KOPT-K1 (cell line): Measurements from ENCODE around the gene RIC8B.

ENCODE experiments used
- H3K27ac ChIP-seq: fragments of 200-600 bp; sonication (generic); 2 replicates; pipeline ENCODE4 v1.5.1; 2016; ENCODE audit warnings: antibody characterized with exemption, mild to moderate bottlenecking, low read depth, low read length; ENCODE audit not compliant: poor library complexity, severe bottlenecking
- H3K36me3 ChIP-seq: fragments of 200-600 bp; sonication (generic); 2 replicates; pipeline ENCODE4 v1.5.1; 2017; ENCODE audit warnings: antibody characterized with exemption, mild to moderate bottlenecking, low read length, moderate library complexity; ENCODE audit not compliant: insufficient read depth
- H3K9me3 ChIP-seq: fragments of 200-600 bp; sonication (generic); 2 replicates; pipeline ENCODE4 v1.5.1; 2017; ENCODE audit warnings: antibody characterized with exemption, low read length, mild to moderate bottlenecking; ENCODE audit not compliant: insufficient read depth, poor library complexity, severe bottlenecking

Gene RIC8B

DNA sequence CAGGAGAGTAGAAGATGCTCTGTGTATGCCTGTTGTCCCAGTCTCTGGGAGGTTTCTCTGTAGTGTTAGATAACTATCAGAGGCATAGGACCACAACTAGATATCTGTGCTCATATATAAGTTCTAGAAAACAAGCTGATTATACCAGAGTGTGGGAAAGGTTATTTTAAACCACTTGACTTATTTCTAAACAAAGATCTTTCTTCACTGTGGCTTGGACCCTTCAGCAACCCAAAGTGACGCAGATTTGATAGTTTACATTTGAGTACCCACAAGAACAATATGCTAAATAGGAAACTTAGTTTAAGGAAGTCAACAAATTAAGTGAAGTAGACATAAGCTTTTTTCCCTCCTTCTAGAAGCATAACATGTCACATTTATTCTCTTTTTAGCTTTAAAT, 41.3 kb downstream of the RIC8B start:
- Histone ChIP-seq H3K9me3 (no peaks in the 10 kb centered on the region), H3K27ac (no peak overlapping the region), H3K36me3 (peaks cover 55% of the 10 kb centered on the region)

GRCh38 chr12:106816231-106816630, 41.7 kb downstream of the RIC8B start:
- H3K36me3 ChIP-seq, result peaks cover 57% of the 10 kb centered on the region
- no peak overlapping the region for H3K27ac ChIP-seq
- H3K9me3 ChIP-seq, result no peaks in the 10 kb centered on the region

DNA sequence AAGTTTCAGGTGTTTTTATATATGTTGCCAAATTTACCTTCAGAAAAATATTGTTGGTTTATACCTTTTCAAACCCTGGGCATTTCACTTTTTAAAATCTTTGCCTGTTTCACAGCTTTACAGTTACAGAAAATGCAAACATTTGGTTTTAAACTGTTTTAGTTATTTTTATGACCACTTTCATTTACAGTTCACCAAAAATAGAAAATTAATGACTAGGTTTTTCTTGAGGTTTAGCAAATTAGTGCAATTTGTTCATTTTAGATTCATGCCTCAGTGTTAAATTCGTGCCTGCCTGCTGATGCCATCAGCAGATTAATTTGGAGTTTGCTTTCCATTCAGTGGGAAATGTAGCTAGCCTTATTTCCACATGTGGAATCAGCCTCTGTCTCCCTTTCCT, 45.5 kb downstream of the RIC8B start:
- H3K27ac ChIP-seq, result no peak overlapping the region
- H3K36me3 ChIP-seq, result peaks cover 59% of the 10 kb centered on the region
- no peaks in the 10 kb centered on the region for H3K9me3 ChIP-seq

GRCh38 chr12:106831699-106832098, 57.2 kb downstream of the RIC8B start:
- Histone ChIP-seq H3K9me3 (no peaks in the 10 kb centered on the region), H3K27ac (no peak overlapping the region), H3K36me3 (peaks cover 57% of the 10 kb centered on the region)

GRCh38 chr12:106837782-106838181, 63.3 kb downstream of the RIC8B start:
- Histone ChIP-seq H3K36me3 (peaks cover 27% of the 10 kb centered on the region), H3K9me3 (no peaks in the 10 kb centered on the region), H3K27ac (no peak overlapping the region)

DNA sequence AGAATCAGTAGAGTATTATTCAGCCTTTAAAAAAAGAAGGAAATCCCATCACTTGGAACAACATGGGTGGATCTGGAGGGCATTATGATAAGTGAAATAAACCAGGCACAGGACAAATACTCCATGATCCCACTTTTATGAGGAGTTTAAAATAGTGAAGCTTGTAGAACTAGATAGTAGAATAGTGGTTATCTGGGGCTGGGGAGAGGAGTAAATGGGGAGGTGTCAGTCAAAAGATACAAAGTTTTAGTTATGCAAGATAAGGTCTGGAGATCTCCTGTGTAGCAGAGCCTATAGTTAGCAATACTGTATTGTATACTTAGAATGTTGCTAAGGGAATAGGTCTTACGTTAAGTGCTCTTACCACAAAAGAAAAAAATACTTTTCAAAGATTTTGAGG, 64.9 kb downstream of the RIC8B start:
- Histone ChIP-seq H3K9me3 (no peaks in the 10 kb centered on the region), H3K27ac (no peak overlapping the region), H3K36me3 (peaks cover 34% of the 10 kb centered on the region)

DNA sequence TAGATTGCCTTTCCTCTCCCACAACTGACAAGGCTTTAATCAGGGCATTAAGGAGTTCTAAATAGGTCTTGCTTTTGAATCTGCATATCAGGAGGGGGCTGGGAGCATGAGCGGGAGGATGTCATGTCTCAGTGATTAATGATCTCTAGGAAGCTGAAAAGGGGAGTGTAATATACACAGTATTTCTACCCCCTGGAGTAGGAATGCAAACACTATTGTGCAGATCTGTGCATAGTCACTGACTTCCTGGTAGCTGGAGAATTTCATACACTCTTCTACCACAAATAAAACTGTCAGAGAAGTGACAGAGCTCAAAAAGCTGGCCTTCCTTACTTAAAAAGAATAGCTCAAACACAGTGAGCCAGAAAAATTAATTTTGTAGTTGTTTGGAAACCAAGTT, 65.8 kb downstream of the RIC8B start:
- H3K36me3 ChIP-seq, result peaks cover 43% of the 10 kb centered on the region
- H3K27ac ChIP-seq, result no peak overlapping the region
- H3K9me3 ChIP-seq, result no peaks in the 10 kb centered on the region

DNA sequence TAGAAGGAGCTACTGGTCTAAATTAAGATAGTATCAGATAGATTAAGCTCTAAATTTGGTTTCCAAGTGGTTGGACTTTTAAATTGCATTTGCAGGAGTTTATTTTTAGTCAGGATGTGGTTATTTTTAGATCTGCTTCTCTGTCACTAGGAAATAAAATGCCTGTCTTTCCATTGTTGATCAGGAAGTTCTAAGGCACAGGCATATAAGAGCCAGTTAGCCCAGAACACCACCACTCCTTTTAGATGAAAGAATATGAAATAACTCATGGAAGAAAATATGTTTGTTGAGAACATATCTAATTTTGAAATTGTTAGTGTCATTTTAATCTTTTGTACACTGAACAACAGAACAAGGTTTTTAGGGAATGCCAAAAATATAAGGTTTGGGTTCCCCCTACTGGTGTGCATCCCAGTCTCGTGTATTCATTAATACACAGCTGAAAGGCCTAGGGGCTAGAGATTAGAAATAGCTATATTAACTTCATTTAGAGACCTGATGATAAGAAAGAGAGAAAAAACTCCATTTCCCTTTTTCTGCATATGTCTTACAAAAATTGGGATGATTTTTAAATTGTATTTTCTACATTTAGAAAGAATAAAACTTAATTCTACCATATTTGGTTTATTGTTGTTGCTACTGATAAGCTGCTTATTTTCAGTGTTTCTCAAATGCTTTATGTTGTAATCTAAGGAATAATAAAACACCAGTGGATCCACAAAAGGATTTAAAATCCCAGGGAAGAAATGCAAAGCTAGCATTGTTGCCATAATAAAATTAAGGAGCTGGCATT, 67.2 kb downstream of the RIC8B start:
- H3K36me3 ChIP-seq, result peaks cover 47% of the 10 kb centered on the region
- H3K9me3 ChIP-seq, result no peaks in the 10 kb centered on the region
- H3K27ac ChIP-seq, result no peak overlapping the region

DNA sequence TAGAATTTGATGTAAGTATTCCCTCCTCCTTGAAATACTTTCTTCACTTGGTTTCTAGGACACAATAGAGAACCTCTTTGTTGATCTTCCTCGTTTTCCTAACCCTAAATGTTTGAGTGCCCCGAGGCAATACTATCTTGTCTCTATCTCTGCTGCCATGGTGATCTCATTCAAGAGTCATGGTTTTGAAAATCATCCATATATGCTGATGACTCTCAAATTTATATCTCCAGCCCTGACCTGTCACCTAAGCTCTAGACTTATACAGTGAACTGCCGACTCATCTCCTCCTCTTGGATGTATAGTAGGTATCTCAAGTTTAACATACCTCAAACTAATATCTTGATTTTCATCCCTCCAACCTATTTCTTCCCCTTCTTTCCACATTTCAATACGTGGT, 71.4 kb downstream of the RIC8B start:
- no peaks in the 10 kb centered on the region for H3K9me3 ChIP-seq
- peaks cover 79% of the 10 kb centered on the region for H3K36me3 ChIP-seq
- no peak overlapping the region for H3K27ac ChIP-seq

DNA sequence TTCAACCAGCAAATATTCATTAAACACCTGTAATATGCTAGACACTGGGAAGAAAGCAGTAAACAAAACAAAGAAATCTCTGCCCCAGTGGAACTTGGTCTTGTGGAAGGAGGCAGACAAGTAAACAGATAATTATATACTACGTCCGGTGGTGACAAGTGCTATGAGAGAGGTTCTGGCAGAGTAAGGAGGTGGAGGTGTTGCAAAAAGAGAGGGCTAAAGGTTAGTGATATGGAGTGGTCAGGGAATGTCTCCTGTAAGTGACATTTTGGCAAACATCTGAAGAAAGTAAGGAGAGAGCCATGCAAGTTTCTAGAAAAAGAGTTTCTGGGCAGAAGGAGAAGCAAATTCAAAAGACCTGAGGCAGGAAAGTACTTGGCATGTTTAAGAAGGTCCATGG, 73.4 kb downstream of the RIC8B start:
- H3K36me3 ChIP-seq, result peaks cover 92% of the 10 kb centered on the region
- H3K9me3 ChIP-seq, result no peaks in the 10 kb centered on the region
- H3K27ac ChIP-seq, result no peak overlapping the region

GRCh38 chr12:106851306-106851705, 76.8 kb downstream of the RIC8B start:
- Histone ChIP-seq H3K9me3 (no peaks in the 10 kb centered on the region), H3K36me3 (peaks cover 84% of the 10 kb centered on the region), H3K27ac (no peak overlapping the region)

GRCh38 chr12:106854723-106855122, 80.2 kb downstream of the RIC8B start:
- Histone ChIP-seq H3K27ac (no peak overlapping the region), H3K9me3 (no peaks in the 10 kb centered on the region), H3K36me3 (peaks cover 83% of the 10 kb centered on the region)

- H3K27ac ChIP-seq, result no peak overlapping the region
- peaks cover 83% of the 10 kb centered on the region for H3K36me3 ChIP-seq
- H3K9me3 ChIP-seq, result no peaks in the 10 kb centered on the region
Measured at GRCh38 chr12:106855221-106855758, 80.8 kb downstream of the RIC8B start.

- Histone ChIP-seq H3K36me3 (peaks cover 82% of the 10 kb centered on the region), H3K9me3 (no peaks in the 10 kb centered on the region), H3K27ac (no peak overlapping the region)
Measured at GRCh38 chr12:106861984-106862916, 87.8 kb downstream of the RIC8B start.

DNA sequence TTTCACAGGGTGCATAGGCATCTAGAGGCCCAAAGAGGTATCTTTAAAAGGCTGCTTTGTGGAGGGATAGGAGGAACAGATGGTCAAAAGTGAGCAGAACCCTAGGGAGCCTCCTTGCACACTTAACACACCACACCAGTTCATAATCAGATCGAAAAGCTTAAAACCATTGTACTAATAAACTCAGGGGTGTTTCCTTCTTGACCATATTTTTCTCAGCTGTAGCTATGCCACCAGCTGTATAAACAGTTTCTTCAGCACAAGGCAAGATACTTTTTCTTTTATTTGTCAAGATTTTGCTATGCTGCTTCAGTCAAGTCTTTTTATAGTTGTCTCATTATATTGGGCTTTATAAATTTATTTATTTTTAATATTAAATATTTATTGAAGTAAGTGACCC, 88.7 kb downstream of the RIC8B start:
- Histone ChIP-seq H3K36me3 (peaks cover 84% of the 10 kb centered on the region), H3K9me3 (no peaks in the 10 kb centered on the region), H3K27ac (no peak overlapping the region)
